Mesendoderm (in vitro differentiated cells): ENCODE measurements around the gene CHCHD10.
A peak's percentile ranks its signal among the peaks of the same experiment; 100 is the strongest.

Experiments used
- DNase-seq: peaks from one replicate; pipeline ENCODE4 v3.0.0; 2013
- H2AK5ac ChIP-seq: 2 replicates; pipeline ENCODE4 v1.6.1; 2013; ENCODE audit warnings: low read length, inconsistent platforms
- H2BK120ac ChIP-seq: 2 replicates; pipeline ENCODE4 v1.6.1; 2013; ENCODE audit warnings: low read depth, mild to moderate bottlenecking, low read length, moderate library complexity, mixed read lengths
- H2BK15ac ChIP-seq: replicated peaks from 2 replicates; pipeline ENCODE4 v1.6.1; 2013; ENCODE audit warnings: low read depth, mild to moderate bottlenecking, moderate library complexity
- H2BK5ac ChIP-seq: 2 replicates; pipeline ENCODE4 v1.6.1; 2013; ENCODE audit warnings: low read length, inconsistent platforms
- H3K18ac ChIP-seq: 2 replicates; pipeline ENCODE4 v1.6.1; 2013; ENCODE audit warnings: mild to moderate bottlenecking, low read length, mixed read lengths
- H3K23ac ChIP-seq: one replicate; pipeline ENCODE4 v1.6.1; 2013; ENCODE audit warnings: low read length
- H3K27ac ChIP-seq: 2 replicates; pipeline ENCODE4 v1.5.1; 2013; ENCODE audit warnings: low read depth, mild to moderate bottlenecking, inconsistent platforms, low read length, moderate library complexity
- H3K27me3 ChIP-seq: 2 replicates; pipeline ENCODE4 v1.6.1; 2013; ENCODE audit warnings: low read length, control low read depth, mild to moderate bottlenecking, inconsistent platforms; ENCODE audit not compliant: insufficient read depth, poor library complexity
- H3K36me3 ChIP-seq: 2 replicates; pipeline ENCODE4 v1.6.1; 2013; ENCODE audit warnings: low read length, inconsistent platforms; ENCODE audit not compliant: control insufficient read depth, insufficient read depth
- H3K4ac ChIP-seq: one replicate; pipeline ENCODE4 v1.6.1; 2013; ENCODE audit warnings: low read depth, mild to moderate bottlenecking, low read length, moderate library complexity
- H3K4me1 ChIP-seq: 2 replicates; pipeline ENCODE4 v1.6.1; 2013; ENCODE audit warnings: low read depth, low read length, inconsistent platforms; ENCODE audit not compliant: control insufficient read depth
- H3K4me2 ChIP-seq: 2 replicates; pipeline ENCODE4 v1.6.1; 2013; ENCODE audit warnings: low read length
- H3K4me3 ChIP-seq: 2 replicates; pipeline ENCODE4 v1.5.1; 2013; ENCODE audit warnings: mild to moderate bottlenecking, low read length
- H3K56ac ChIP-seq: one replicate; pipeline ENCODE4 v1.6.1; 2013; ENCODE audit warnings: low read length
- H3K79me1 ChIP-seq: 2 replicates; pipeline ENCODE4 v1.6.1; 2013; ENCODE audit warnings: low read length, inconsistent platforms
- H3K79me2 ChIP-seq: 2 replicates; pipeline ENCODE4 v1.6.1; 2013; ENCODE audit warnings: mild to moderate bottlenecking, low read length; ENCODE audit not compliant: control insufficient read depth, insufficient read depth
- H3K9ac ChIP-seq: 2 replicates; pipeline ENCODE4 v1.6.1; 2013; ENCODE audit warnings: low read length, inconsistent platforms
- H4K5ac ChIP-seq: one replicate; pipeline ENCODE4 v1.6.1; 2013; ENCODE audit warnings: low read length
- H4K8ac ChIP-seq: one replicate; pipeline ENCODE4 v1.6.1; 2013; ENCODE audit warnings: low read depth, mild to moderate bottlenecking, control low read depth, low read length, moderate library complexity
- WGBS: extraction: QIAGEN DNeasy Blood & Tissue Kit; methylation state at CpG from one replicate; pipeline ENCODE4 v1.1.7; 2013; ENCODE audit warnings: low lambda C conversion rate, missing lambda C conversion rate; ENCODE audit not compliant: insufficient coverage; ENCODE audit errors: extremely low coverage; 5-methylcytosine and 5-hydroxymethylcytosine counted together

The CHCHD10 gene

GRCh38 chr22:23752090-23752691, 15.6 kb downstream of the CHCHD10 start:
- Histone ChIP-seq H3K4ac (no peak overlapping the region), H3K4me1 (peaks cover 2% of the 10 kb centered on the region), H4K8ac (no peak overlapping the region), H2BK15ac (no peak overlapping the region), H3K36me3 (no peaks in the 10 kb centered on the region), H2BK5ac (no peak overlapping the region), H3K27me3 (no peaks in the 10 kb centered on the region), H3K18ac (no peak overlapping the region), H3K27ac (no peak overlapping the region), H3K4me3 (no peak overlapping the region), H4K5ac (no peak overlapping the region), H2BK120ac (no peak overlapping the region), H3K56ac (no peak overlapping the region), H3K23ac (no peak overlapping the region), H2AK5ac (peak overlapping the region; percentile 38), H3K4me2 (no peak overlapping the region), H3K79me2 (no peaks in the 10 kb centered on the region), H3K79me1 (no peaks in the 10 kb centered on the region), H3K9ac (no peak overlapping the region)
- no peak for DNase-seq
- WGBS, result no CpG with 5 or more reads among the region's 9 CpGs

DNA sequence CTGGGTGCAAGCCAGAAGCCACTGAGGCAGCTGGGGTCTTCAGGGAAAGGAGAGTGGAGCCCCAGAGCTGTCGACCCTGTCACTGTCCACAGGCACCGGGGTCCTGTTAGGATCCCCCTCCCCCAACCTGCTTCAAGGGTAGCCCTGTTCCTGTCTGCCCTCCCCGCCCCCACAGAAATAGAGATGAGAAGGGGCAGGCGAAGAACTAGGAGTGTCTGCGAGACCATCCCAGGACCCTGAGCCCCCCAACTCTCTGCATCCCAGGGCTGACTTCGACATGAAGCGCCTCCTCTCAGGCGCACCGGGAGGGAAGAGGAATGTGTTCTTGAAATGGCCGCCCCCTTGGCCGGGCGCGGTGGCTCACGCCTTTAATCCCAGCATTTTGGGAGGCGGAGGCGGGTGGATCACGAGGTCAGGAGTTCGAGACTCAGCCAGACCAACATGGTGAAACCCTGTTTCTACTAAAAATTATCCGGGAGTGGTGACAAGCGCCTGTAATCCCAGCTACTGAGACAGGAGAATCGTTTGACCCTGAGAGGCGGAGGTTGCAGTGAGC, 16.3 kb downstream of the CHCHD10 start:
- no peaks in the 10 kb centered on the region for H3K79me1 ChIP-seq
- H3K27ac ChIP-seq, result peak overlapping the region; percentile 70
- H4K8ac ChIP-seq, result no peak overlapping the region
- peak overlapping the region; percentile 19 for H3K18ac ChIP-seq
- H2BK120ac ChIP-seq, result no peak overlapping the region
- peak overlapping the region; percentile 59 for H3K23ac ChIP-seq
- WGBS, result no CpG with 5 or more reads among the region's 22 CpGs
- no peaks in the 10 kb centered on the region for H3K27me3 ChIP-seq
- H2BK5ac ChIP-seq, result no peak overlapping the region
- no peaks in the 10 kb centered on the region for H3K79me2 ChIP-seq
- H3K56ac ChIP-seq, result peak overlapping the region; percentile 90
- peak overlapping the region; percentile 70 for H3K4me2 ChIP-seq
- peak overlapping the region; percentile 85 for H3K4ac ChIP-seq
- peak; percentile 56 for DNase-seq
- H3K9ac ChIP-seq, result peak overlapping the region; percentile 77
- no peaks in the 10 kb centered on the region for H3K36me3 ChIP-seq
- H2AK5ac ChIP-seq, result no peak overlapping the region
- H2BK15ac ChIP-seq, result no peak overlapping the region
- H3K4me1 ChIP-seq, result peaks cover 2% of the 10 kb centered on the region
- no peak overlapping the region for H4K5ac ChIP-seq
- H3K4me3 ChIP-seq, result peak overlapping the region; percentile 39

DNA sequence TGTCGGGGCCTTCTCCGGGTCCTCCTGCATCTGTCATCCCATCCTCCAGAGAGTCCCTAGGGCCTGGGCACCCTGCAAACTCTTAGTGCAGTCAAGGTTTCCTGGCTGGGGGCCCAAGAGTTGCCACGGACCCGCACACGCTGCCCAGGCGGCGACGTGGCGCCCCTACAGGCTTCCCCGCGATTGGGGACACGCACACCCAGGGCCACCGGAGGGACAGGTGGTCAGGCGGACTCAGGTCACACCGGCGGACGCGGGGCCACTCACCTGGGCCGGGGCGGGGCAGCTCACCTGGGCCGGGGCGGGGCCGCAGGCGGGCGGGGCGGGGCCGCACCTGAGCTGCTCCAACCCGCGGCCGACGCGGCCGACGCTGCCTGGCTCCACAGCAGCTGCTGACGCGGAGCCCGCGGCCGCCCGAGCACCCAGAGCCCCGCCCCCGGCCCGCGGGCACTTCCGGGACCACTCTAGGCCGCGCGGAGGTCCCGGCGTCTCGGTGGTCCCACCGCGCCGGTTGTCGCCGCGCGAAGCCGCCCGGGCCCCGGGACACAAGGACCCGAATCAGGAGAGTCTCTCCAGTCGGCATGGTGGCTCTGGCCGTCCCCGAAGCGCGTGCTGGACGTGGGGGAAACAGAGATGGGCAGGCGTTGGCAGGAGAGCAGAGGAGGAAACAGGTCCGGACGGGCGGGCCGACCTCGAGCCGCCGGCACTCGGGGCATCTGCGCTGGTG, 16.9 kb downstream of the CHCHD10 start, which contains the start of gene ZNF70:
Gene ZNF70, minus strand, starts transcription at position 399 of the 727 bp plus-strand sequence. CDS start 5,972 bp downstream, outside the sequence.
- peak within 1 kb of the TSS; percentile 79 for H3K4me3 ChIP-seq
- WGBS, result no CpG with 5 or more reads among the region's 78 CpGs
- H2BK15ac ChIP-seq, result no peak within 1 kb of the TSS
- H2BK120ac ChIP-seq, result no peak within 1 kb of the TSS
- peaks cover 2% of the 10 kb centered on the region for H3K4me1 ChIP-seq
- H4K8ac ChIP-seq, result no peak within 1 kb of the TSS
- H2AK5ac ChIP-seq, result no peak within 1 kb of the TSS
- H4K5ac ChIP-seq, result no peak within 1 kb of the TSS
- H3K79me2 ChIP-seq, result no peaks in the 10 kb centered on the region
- H3K56ac ChIP-seq, result peak within 1 kb of the TSS; percentile 94
- peak within 1 kb of the TSS; percentile 19 for H3K18ac ChIP-seq
- H3K4ac ChIP-seq, result peak within 1 kb of the TSS; percentile 85
- peak within 1 kb of the TSS; percentile 70 for H3K27ac ChIP-seq
- peak within 1 kb of the TSS; percentile 82 for H3K4me2 ChIP-seq
- H3K9ac ChIP-seq, result peak within 1 kb of the TSS; percentile 86
- H3K27me3 ChIP-seq, result no peaks in the 10 kb centered on the region
- H3K23ac ChIP-seq, result peak within 1 kb of the TSS; percentile 59
- no peak within 1 kb of the TSS for H2BK5ac ChIP-seq
- no peaks in the 10 kb centered on the region for H3K36me3 ChIP-seq
- no peaks in the 10 kb centered on the region for H3K79me1 ChIP-seq
- DNase-seq, result peak; percentile 94

GRCh38 chr22:23750367-23750713, 17.4 kb downstream of the CHCHD10 start:
- Histone ChIP-seq H4K5ac (no peak overlapping the region), H3K23ac (no peak overlapping the region), H3K4me3 (peak overlapping the region; percentile 79), H2AK5ac (no peak overlapping the region), H3K79me1 (no peaks in the 10 kb centered on the region), H2BK120ac (no peak overlapping the region), H3K4me2 (peak overlapping the region; percentile 82), H3K36me3 (no peaks in the 10 kb centered on the region), H3K27me3 (no peaks in the 10 kb centered on the region), H3K4ac (no peak overlapping the region), H3K9ac (peak overlapping the region; percentile 86), H3K27ac (no peak overlapping the region), H3K79me2 (no peaks in the 10 kb centered on the region), H3K18ac (no peak overlapping the region), H2BK15ac (no peak overlapping the region), H3K4me1 (peaks cover 2% of the 10 kb centered on the region), H4K8ac (no peak overlapping the region), H2BK5ac (no peak overlapping the region), H3K56ac (peak overlapping the region; percentile 94)
- DNase-seq, result no peak
- WGBS, result no CpG with 5 or more reads among the region's 5 CpGs

- H2BK5ac ChIP-seq, result no peak overlapping the region
- peaks cover 2% of the 10 kb centered on the region for H3K4me1 ChIP-seq
- no peak overlapping the region for H2BK15ac ChIP-seq
- no peak overlapping the region for H3K27ac ChIP-seq
- H3K27me3 ChIP-seq, result no peaks in the 10 kb centered on the region
- no peak overlapping the region for H3K18ac ChIP-seq
- H3K23ac ChIP-seq, result no peak overlapping the region
- no peak overlapping the region for H3K4ac ChIP-seq
- no peak overlapping the region for H4K8ac ChIP-seq
- H3K36me3 ChIP-seq, result no peaks in the 10 kb centered on the region
- no peak for DNase-seq
- no peak overlapping the region for H2BK120ac ChIP-seq
- peak overlapping the region; percentile 94 for H3K56ac ChIP-seq
- WGBS, result no CpG with 5 or more reads among the region's 12 CpGs
- no peak overlapping the region for H3K9ac ChIP-seq
- peak overlapping the region; percentile 82 for H3K4me2 ChIP-seq
- H3K79me2 ChIP-seq, result no peaks in the 10 kb centered on the region
- no peaks in the 10 kb centered on the region for H3K79me1 ChIP-seq
- no peak overlapping the region for H2AK5ac ChIP-seq
- no peak overlapping the region for H3K4me3 ChIP-seq
- peak overlapping the region; percentile 56 for H4K5ac ChIP-seq
Observed at GRCh38 chr22:23749841-23750301, 17.9 kb downstream of the CHCHD10 start.
